Tibial nerve (tissue), 4 donors: ENCODE results near the gene ZNF853. TPM values are rescaled to one million over a fixed set of nuclear protein-coding genes. Genes with fewer than 3 reads are reported as not detected.

Experiments
- DNase-seq, 2 donors: peaks; one replicate each; pipeline ENCODE4 v3.0.0-alpha.2; 2019; ENCODE audit warnings: low spot score in 2 of 2
- H3K27ac ChIP-seq, 4 donors: fragments of 200-600 bp; sonication (generic) in 3 of 4; one replicate each; pipeline ENCODE4 v1.5.1; 2017 to 2019; ENCODE audit warnings: mild to moderate bottlenecking in 1 of 4
- H3K27me3 ChIP-seq, 2 donors: fragments of 200-600 bp; sonication (generic) in 1 of 2; one replicate each; pipeline versions ENCODE4 v1.5.1 to v1.6.0; 2017 to 2019
- H3K36me3 ChIP-seq, 3 donors: fragments of 200-600 bp; sonication (generic); one replicate each; pipeline ENCODE4 v1.5.1; 2018 to 2019
- H3K4me1 ChIP-seq, 4 donors: fragments of 200-600 bp; sonication (generic) in 3 of 4; one replicate each; pipeline ENCODE4 v1.5.1; 2017 to 2019
- H3K4me3 ChIP-seq, 4 donors: fragments of 200-600 bp; sonication (generic) in 3 of 4; one replicate each; pipeline ENCODE4 v1.5.1; 2017 to 2019; ENCODE audit warnings: mild to moderate bottlenecking in 1 of 4, moderate library complexity in 1 of 4
- H3K9me3 ChIP-seq, 4 donors: fragments of 200-600 bp; sonication (generic) in 3 of 4; one replicate each; pipeline ENCODE4 v1.5.1; 2017 to 2019
- EP300 ChIP-seq, 2 donors: sonication (generic); formaldehyde crosslinking; IDR thresholded peaks; one replicate each; pipeline ENCODE4 v1.6.1; 2017; ENCODE audit warnings: antibody characterized with exemption in 2 of 2, mild to moderate bottlenecking in 1 of 2
- POLR2A ChIP-seq, 2 donors: fragments of 450-650 bp; IDR thresholded peaks; one replicate each; pipeline ENCODE4 v1.6.1; 2017; ENCODE audit warnings: antibody characterized with exemption in 2 of 2, mild to moderate bottlenecking in 2 of 2, moderate library complexity in 2 of 2
- WGBS, 2 donors: methylation state at CpG; one replicate each; pipeline ENCODE4 v1.1.5; 2018; 5-methylcytosine and 5-hydroxymethylcytosine counted together
- total RNA-seq, 4 donors: library from RNA; depleted of rRNA; stranded (reverse); fragments of >200 nt; gene quantifications; one replicate each; pipeline ENCODE4 v1.1.0, GENCODE V29; 2016
- TF ChIP-seq, protein P1 (sequence below), 5 experiments: fragments of 200-600 bp in 3 of 5; fragments of 450-650 bp in 2 of 5; sonication (generic) in 3 of 5; IDR thresholded peaks; one replicate each; pipeline ENCODE4 v1.5.1; 2016 to 2019; ENCODE audit warnings: antibody characterized with exemption in 5 of 5, mild to moderate bottlenecking in 3 of 5, moderate library complexity in 2 of 5

ZNF853 gene
- total RNA-seq, 4 donors from 2014 or later, result 8.2 to 18.2 (median 12.7) TPM

- H3K27ac ChIP-seq, result no peak overlapping the region
- no peak for TF ChIP-seq POLR2A (IDR thresholded peaks at IDR 0.05)
- TF ChIP-seq, protein P1, sequence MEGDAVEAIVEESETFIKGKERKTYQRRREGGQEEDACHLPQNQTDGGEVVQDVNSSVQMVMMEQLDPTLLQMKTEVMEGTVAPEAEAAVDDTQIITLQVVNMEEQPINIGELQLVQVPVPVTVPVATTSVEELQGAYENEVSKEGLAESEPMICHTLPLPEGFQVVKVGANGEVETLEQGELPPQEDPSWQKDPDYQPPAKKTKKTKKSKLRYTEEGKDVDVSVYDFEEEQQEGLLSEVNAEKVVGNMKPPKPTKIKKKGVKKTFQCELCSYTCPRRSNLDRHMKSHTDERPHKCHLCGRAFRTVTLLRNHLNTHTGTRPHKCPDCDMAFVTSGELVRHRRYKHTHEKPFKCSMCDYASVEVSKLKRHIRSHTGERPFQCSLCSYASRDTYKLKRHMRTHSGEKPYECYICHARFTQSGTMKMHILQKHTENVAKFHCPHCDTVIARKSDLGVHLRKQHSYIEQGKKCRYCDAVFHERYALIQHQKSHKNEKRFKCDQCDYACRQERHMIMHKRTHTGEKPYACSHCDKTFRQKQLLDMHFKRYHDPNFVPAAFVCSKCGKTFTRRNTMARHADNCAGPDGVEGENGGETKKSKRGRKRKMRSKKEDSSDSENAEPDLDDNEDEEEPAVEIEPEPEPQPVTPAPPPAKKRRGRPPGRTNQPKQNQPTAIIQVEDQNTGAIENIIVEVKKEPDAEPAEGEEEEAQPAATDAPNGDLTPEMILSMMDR (IDR thresholded peaks at IDR 0.05), result no peak
- no peak for TF ChIP-seq EP300 (IDR thresholded peaks at IDR 0.05)
- peaks cover 0 to 16% (median 4%) of the 10 kb centered on the region in 4 donors for H3K4me1 ChIP-seq
- H3K27me3 ChIP-seq, result no peaks in the 10 kb centered on the region
- no peak for DNase-seq
- H3K4me3 ChIP-seq, result no peak overlapping the region
- WGBS, 2 donors, result 81 to 86% methylated on average over 3 of the region's 3 CpGs
- H3K9me3 ChIP-seq, result no peaks in the 10 kb centered on the region
- H3K36me3 ChIP-seq, result peaks cover 0 to 63% (median 2%) of the 10 kb centered on the region in 3 donors
Measured at GRCh38 chr7:6619961-6620360, 4.6 kb downstream of the ZNF853 start.

- Histone ChIP-seq H3K36me3 (peaks cover 0 to 68% (median 2%) of the 10 kb centered on the region in 3 donors), H3K27ac (no peak overlapping the region), H3K9me3 (no peaks in the 10 kb centered on the region), H3K27me3 (no peaks in the 10 kb centered on the region), H3K4me3 (no peak overlapping the region), H3K4me1 (peaks cover 0 to 6% (median 0%) of the 10 kb centered on the region in 4 donors)
- WGBS, 2 donors, result 90% methylated on average over 19 to 20 of the region's 20 CpGs
- no peak for TF ChIP-seq POLR2A (IDR thresholded peaks at IDR 0.05)
- no peak for DNase-seq
Measured at GRCh38 chr7:6621195-6622133, 6.1 kb downstream of the ZNF853 start.

DNA sequence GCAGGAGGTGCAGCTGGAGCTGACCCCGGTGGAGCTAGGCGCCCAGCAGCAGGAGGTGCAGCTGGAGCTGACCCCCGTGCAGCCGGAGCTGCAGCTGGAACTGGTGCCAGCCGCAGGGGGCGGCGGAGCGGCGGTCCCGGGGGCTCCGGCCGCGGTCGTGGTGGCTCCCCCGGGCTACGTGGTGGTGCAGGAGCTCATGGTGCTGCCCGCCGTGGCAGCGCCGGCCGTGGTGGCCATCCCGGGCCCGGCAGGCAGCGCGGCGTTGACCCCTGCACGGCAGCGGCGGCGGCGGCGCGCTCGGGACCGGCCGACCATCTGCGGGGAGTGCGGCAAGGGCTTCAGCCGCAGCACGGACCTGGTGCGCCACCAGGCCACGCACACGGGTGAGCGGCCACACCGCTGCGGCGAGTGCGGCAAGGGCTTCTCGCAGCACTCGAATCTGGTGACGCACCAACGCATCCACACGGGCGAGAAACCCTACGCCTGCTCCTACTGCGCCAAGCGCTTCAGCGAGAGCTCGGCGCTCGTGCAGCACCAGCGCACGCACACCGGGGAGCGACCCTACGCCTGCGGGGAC, 6.8 kb downstream of the ZNF853 start:
- no peak for DNase-seq
- 98% methylated on average over 54 to 66 of the region's 67 CpGs for WGBS, 2 donors
- Histone ChIP-seq H3K9me3 (no peaks in the 10 kb centered on the region), H3K4me3 (no peak overlapping the region), H3K4me1 (no peaks in the 10 kb centered on the region), H3K36me3 (peaks cover 0 to 65% (median 2%) of the 10 kb centered on the region in 3 donors), H3K27ac (no peak overlapping the region), H3K27me3 (no peaks in the 10 kb centered on the region)
- TF ChIP-seq POLR2A (IDR thresholded peaks at IDR 0.05) (no peak), EP300 (IDR thresholded peaks at IDR 0.05) (no peak)
- TF ChIP-seq, protein P1 (IDR thresholded peaks at IDR 0.05), result no peak

- WGBS, 2 donors, result 63 to 75% methylated on average over 12 to 15 of the region's 15 CpGs
- H3K4me3 ChIP-seq, result no peak overlapping the region
- no peak for TF ChIP-seq POLR2A (IDR thresholded peaks at IDR 0.05)
- TF ChIP-seq, protein P1 (IDR thresholded peaks at IDR 0.05), result no peak
- no peak for TF ChIP-seq EP300 (IDR thresholded peaks at IDR 0.05)
- no peaks in the 10 kb centered on the region for H3K9me3 ChIP-seq
- no peaks in the 10 kb centered on the region for H3K27me3 ChIP-seq
- no peak for DNase-seq
- H3K36me3 ChIP-seq, result peaks cover 0 to 50% (median 2%) of the 10 kb centered on the region in 3 donors
- no peak overlapping the region for H3K27ac ChIP-seq
- H3K4me1 ChIP-seq, result no peaks in the 10 kb centered on the region
Measured at GRCh38 chr7:6623589-6624245, 8.3 kb downstream of the ZNF853 start.

GRCh38 chr7:6624246-6624611, 8.8 kb downstream of the ZNF853 start:
- H3K27ac ChIP-seq, result no peak overlapping the region
- DNase-seq, result no peak
- TF ChIP-seq, protein P1 (IDR thresholded peaks at IDR 0.05), result no peak
- TF ChIP-seq EP300 (IDR thresholded peaks at IDR 0.05) (no peak), POLR2A (IDR thresholded peaks at IDR 0.05) (no peak)
- 75 to 79% methylated on average over 3 of the region's 3 CpGs for WGBS, 2 donors
- no peak overlapping the region for H3K4me3 ChIP-seq
- H3K4me1 ChIP-seq, result no peaks in the 10 kb centered on the region
- H3K9me3 ChIP-seq, result no peaks in the 10 kb centered on the region
- H3K27me3 ChIP-seq, result no peaks in the 10 kb centered on the region
- H3K36me3 ChIP-seq, result peaks cover 0 to 50% (median 2%) of the 10 kb centered on the region in 3 donors
